HG02943 (cell line): ENCODE measurements around the gene CCDC93.

Source experiments
- ATAC-seq: cut with Tn5 transposase; IDR thresholded peaks from one replicate; pipeline ENCODE4 v1.9.1; 2021; ENCODE audit warnings: mild to moderate bottlenecking, low read depth, moderate library complexity; ENCODE audit not compliant: unreplicated experiment

The CCDC93 gene

DNA sequence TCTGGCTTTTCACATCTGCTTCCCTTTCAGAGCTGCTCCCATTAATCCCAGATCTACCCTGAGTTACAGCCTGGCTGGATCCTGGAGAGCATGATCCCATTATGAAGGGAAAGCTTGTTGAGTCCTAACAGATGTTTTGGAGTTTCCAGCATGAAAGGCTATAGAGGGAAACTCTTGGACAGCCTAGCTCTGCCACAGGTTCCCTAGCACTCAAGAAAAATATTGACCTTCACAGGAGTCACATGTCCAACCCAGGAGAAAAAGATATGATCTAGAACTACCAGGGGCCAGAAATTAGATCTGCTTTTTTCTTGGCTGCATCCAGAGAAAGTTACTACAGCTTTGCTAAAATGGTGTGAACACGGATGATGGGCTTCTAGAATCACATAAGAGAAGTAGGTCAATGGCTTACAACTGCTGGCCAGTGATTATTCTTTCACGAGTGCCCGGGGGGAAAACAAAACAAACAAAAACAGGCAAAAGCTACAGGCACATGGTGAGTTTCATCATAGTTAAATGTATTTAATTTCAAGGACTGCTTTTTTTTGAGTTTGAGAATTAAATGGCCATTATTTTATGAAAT is 15.9 kb downstream of the CCDC93 start:
- ATAC-seq = no peak

DNA sequence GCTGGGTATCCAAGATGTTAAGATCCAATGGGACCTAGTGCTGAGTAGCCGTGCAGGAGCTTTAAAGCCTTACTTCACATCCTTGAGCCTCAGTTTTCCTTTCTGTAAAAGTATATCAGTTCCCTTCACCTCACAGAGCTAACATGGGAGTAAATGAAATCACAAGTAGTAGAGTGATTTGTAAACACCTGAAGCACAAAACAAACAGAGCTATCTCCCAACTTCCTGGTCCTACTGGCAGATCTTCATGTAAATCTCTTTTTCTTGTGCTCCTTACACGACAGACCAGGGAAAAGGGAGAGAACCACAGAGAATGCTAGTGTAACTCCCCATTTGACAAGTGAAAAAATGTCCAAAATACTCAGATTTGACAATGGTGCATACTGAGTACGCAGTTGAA is 17.3 kb downstream of the CCDC93 start:
- no peak for ATAC-seq

DNA sequence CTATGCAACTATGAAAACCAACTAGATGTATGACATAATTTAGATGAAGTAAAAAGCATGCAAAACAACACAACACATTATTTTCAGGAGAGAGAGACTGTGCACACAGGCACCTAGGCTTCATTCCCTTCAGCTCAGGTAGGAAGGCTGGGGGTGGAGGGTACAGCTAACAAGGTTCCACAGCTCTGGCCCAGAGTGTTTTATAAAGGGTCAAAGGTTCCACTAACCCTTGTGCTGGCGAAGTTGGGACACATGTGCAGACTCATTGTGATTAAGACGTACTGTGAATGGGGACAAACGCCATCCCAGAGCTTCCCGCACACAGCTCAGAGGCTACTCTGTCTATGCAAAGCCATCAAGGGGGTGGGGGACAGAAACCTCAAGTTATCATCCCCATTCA is 19.1 kb downstream of the CCDC93 start:
- no peak for ATAC-seq

DNA sequence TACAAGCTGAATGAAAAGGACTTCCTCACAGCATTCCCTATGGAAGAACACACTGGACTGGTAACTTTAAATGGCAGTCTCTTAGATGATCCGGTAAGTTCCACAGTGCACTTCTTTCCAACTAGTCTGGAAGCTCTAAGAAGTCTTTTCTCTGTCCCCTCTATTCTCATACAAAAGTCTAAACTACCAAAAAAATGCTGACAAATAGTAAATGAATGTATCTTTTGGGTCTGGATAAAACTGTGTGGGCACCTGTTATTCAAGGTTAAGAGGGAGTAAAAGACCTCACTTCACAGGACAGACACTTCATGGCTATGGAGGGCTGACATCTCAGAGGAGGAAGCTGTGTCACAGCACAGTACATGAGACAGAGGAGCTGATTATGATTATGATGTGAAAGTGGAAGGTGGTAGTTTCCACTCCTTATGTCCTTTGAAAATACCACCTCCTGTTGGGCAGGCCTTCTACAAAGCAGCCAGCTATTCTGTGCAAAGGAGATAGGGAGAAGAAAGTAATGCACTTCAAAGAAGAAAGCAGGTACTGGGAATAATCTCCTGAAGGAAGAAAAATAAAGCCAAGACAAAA is 23.9 kb downstream of the CCDC93 start:
- no peak for ATAC-seq

DNA sequence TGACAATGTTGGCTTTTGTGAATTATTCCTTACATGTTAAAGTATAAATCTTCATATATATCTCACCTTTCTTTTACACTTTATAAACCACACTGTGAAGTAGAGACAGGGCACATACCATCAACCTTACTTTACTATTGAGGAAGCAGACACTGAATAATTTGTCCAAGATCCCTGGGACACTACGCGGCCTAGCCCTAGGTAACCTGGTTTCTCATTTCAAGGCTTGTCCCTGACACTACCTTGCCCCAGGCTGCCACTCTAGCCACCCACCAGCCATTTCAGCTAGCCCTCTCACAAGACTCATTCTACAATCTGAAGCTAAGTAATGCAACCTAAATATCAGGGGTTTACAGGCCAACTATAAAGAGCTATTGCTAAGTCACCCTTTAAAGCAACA is 26.7 kb downstream of the CCDC93 start:
- ATAC-seq = no peak

DNA sequence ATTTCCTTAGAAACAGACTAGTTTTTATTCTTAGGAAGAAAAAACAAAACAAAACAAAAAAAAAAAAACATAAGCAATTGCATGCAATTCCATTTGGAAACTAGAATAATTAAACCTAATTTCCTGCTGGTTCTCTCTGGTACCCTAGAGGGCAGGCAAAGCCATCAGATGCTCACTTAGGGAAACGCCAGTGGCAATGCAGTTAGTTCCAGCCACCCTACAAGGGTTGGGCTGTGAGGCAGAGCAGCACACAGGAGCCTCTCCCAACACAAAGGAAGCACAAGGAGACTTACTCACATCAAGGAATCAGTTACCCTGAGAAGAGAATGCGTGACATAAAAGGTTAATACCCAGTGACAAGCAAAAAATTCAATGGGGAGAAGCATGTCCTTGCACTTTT is 28.8 kb downstream of the CCDC93 start:
- ATAC-seq = no peak

DNA sequence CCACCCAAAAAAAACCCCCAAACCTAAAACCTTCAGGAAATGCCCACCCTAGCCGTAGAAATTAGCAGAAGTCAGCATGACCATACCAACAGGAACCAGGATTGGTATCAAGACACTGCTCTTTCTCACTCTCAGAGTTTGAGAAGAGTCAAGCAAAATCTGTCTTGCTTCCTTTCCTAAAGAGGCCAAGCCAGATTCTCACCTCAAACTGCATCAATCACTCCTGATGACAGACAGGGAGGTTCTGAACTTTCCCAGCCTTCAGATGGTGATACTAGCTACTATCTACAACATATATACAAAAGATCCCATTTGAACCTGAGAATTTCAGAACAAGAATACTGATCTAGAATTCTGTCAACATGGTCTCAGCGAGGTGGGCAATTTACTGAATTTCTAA is 29.7 kb downstream of the CCDC93 start:
- no peak for ATAC-seq

DNA sequence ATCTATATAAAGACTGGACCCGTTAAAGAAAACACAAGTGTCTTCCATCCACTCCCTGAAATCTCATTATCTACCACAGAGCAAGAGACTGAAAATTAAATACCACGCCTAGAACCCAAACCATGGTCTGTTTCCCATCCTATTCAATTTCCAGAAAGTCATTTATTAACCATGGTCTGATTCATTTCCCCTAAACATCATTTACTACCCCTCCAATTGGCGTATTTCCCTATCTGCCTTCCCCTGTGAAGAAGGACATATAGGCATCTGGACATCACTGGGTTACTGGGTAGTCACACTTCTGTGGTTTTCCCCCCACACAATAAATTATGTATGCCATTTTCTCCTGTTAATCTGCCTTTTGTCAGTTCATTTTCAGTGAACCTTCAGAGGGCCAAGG is 30.8 kb downstream of the CCDC93 start:
- no peak for ATAC-seq

DNA sequence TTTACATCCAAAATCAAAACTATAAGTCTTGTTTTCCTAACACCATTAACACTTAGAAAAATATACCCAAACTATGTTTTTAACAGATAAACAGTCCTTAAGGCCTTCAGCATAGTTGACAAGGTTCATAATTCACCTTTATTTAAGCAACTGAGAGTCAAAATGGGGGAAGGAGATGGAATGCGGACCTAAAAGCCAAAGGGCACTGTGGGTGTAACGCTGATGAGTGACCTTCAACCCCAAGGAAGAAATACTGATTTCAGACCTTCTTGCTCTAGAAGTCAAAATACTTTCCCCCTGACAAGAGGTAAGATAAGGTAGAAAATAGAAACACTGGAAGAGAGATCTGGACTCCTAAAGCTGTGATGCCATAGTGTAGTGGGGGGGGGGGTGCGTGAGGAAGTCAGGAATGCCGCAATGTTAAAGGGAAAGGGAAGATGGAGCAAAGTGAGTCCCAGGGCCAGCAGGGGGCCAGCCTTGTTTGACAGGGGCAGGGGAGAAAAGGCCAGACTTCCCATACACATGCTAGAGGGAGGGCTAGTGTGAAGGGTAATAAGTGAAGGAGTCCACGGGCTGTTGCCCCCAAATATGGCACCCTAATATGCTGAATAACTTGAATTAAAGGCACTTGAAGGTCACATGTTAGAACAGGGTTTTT is 31.4 kb downstream of the CCDC93 start:
- no peak for ATAC-seq

DNA sequence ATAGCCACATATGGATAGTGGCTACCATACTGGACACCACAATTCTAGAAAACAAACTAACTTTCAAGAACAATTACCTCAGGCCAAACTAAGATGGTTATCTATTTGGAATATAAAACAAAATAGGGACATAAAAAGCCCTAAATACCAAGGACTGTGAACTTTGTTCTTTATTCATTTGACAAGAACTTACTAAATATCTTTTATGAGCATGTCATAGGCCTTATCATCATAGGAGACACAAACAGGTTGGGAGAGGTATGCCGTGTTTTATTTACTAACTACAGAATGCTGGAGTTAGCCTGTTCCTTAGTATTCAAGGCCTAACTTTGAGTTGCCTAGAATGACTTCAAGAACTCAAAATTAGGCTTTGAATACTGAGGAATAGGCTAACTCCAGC is 32.1 kb downstream of the CCDC93 start:
- ATAC-seq = no peak

DNA sequence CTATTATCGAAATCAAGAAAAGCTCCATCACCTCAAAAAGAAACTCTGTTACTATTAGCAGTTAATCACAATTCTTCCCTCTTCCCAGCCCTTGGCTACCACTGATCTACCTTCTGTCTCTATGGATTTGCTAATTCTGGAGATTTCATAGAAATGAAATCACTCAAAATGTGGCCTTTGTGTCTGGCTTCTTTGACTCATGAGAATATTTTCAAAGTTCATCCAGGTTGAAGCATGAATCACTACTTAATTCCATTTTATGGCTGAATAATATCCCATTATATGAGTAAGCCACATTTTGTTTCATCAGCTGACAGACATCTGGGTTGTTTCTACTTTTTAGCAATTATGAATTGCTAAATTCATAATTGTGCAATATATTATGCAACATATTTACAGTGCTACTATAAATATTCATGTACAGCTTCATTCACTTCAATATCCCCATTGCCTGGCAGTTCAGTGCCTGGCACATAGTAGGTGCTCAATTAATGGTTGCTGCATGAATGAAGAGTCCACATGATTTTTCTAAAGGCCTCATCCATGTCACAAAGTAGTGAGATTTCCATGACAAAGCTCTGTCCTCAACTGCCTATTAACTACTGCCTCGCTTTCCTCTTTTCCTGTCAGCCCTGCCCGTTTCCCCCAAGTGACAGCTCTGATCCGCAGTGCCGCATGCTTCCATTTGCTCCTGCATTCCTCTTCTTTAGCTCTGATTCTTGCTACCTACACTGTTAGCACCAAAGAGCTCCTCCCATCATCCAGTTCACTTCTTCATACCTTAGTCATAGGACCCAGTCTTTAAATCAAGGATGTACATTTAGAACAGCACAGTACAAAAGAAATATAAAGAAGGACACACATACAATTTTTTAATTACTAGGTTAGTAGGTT is 32.8 kb downstream of the CCDC93 start:
- ATAC-seq = no peak

DNA sequence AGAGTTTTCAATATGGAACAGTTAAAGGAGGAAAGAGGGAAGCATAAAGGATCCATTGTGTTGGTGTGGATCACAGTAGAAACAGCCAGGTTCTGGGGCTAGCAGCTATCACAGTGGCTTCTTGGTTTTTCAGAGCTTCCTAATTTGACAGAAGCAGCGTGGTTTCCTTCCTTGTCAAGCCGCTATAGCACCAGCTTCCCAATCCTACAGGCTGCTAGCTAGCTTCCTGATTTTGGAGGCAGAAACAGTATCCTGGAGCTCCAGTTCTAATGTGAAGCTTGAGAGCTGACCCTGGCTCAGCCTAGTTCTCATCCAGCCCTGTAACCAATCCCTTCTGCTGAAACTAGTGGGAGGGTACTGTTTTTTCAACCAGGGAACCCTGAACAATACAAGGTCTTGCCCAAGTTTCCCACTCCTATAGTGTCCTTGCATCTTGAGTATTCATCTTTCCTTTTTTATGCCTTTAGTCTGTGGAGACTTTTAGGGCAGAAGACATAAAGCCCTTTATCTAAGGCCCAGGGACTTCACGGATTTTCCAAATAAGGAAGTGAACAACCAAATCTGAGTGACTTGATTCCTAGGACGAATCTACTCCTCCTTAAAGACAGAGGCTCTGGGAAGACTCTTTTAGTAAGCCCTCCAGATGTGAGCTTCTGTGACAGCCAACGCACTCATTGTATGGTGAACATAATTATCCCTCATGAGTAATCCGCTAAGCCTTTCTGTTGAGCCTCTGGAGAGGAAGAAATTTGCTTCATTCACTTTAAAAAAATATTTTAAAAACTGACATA is 33.8 kb downstream of the CCDC93 start:
- ATAC-seq = no peak

DNA sequence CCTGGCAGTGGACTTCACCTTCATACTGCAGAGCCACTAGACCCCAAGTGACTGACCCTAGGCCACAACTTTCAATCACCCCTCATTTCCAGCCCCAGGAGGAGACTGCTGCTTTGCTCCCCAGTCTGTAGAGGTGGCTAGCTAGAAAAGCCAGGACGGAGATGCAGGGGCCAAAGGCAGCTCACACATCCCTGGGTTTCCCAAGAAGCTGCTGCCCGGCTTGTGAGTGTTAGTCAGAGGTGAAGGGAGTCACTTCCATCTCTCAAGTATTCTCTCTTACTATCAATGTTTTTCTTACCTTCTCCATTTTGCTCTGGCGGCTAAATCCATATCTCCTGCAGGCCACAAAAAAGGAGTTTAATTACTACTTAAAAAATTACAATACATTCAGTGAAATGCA is 36.2 kb downstream of the CCDC93 start:
- ATAC-seq = no peak

DNA sequence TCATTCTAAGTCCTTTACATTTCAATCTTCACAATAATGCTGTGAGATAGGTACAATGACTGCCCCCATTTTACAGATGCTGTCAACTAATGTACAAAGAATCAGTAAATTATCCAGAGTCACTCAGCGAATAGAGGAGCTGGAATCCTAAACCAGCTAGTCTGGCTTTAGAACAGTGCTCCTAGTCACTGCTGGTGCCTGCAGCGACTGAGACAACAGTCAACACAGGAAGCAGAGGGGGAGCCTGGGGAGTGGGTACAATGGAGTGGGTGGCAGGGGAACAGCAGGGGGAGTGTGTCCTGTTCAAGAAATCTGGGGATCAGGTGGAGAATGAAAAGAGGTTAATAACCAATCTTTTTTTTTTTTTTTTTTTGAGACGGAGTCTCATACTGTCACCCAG is 37.3 kb downstream of the CCDC93 start:
- no peak for ATAC-seq

DNA sequence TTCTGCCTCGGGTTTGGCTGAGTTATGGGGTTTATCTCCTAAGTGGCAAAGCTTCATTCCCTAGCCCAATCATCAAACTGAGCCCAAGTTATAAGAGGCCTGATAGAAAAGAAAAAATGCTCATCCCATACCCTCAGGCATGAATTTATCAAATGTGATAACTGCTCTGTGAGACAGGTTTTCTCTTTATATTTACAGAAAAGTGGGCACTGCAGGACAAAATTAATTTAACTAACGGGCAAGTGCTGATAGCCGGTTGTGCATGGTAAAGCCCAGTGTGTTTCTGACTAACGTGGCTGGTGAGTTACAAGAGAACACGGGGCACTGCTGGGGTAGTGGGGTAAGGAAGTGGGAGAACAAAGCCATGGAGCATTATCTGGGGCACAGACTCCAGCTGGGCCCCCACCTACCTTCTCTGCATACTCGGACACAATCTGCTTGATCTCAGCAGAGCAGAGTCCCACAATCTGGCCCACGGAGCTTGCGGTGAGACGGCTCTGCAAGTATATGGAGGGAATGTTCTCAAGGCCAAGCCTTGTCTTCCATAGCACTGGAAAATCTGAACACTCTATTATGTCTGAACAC is 40.3 kb downstream of the CCDC93 start:
- ATAC-seq = no peak

DNA sequence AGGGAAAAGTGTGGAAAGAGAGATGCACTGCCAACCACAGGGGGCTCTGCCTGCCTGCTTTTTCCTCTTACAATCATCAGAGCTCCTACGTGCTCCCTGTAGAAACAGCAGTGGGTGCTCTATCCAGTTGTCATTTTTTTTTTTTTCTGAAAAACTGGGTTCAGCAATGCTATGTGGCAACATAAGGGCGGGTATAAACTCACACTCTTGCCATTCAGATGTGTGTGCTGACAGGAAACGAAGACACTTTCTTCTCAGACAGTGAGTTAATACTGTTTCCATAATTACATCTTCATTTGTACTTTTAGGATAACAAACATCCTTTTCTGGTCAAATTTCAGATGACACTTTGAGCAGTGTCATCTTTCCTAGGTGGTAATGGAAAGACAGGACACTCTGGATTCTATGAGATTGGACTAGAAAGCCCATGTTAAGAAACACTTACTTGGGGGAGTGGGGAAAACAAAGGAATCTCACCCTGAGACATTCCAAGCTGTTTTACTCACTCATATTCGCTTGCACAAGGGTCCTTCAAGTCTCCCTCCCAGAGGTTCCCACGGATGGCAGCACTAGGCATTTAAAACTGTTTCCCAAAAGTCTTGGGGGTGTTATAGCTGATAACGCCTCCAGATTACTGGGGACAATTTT is 41.3 kb downstream of the CCDC93 start:
- no peak for ATAC-seq

DNA sequence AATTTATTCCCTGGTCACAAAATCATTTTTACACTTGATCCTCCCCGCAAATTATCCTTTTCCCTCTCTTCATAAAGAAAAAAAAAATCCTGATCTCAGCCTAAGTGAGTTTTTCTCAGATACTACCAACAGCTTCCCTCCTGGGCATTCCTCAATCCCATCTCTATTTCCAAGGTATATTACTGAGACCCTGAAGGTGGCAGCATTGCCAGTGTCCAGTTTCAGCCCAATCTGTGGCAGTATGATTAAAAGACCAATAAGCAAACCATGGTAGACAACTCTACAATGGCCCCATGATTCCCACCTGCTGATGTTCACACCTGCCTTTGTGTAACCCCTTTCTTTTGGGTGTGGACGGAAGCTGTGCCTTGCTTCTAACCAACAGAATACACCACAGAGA is 45.1 kb downstream of the CCDC93 start:
- ATAC-seq = no peak

DNA sequence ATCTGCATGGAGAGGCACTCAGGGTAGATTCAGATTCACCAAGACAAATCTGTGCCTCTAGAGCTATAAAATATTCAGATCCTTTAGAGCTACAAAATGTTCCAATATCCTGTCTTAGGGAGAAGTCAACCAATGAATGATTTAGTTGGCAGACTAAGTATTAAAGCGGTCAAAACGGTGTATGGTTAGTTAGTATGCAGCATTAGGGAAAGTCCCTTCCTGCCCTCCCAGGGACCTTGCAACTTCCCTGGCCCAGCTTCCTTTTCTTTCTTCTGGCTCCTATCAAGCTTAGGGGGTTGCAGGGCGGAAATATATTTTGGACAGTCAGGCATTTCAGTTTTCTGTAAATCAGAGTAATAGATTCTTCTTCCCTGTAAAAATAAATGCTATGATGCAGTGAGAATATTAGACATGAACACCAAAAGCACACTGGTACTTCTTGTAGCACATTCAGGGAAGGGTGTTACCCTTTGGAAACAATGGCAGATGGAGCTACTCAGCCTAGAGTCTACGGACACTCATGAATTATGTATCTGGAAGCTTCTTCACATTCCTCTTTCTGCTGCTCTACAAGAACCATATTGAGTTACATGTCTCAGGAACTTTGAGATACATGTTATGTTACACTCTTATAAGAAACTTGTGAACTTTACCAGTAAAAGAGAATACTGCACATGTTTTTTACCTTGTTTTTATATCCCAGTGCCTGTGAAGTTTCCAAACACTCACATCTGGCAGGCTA is 45.7 kb downstream of the CCDC93 start:
- ATAC-seq = no peak

DNA sequence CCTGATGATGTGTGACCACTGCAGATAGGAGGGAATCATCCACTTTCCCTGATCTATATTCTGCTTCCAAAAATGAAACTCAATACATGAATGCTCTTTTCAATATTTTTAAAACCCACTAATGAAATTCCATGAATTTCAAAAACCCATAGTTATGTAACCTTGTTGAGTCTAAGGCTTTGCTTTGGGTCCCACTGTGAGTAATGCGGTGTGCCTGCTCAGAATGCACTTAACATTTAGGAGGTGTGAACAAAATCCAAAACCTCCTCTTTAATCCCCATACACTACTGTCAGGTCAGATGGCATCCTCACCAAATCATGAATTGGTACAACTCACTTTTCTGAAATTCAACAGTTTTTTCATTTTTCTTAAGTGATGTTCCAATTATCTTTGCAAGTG is 50.4 kb downstream of the CCDC93 start:
- ATAC-seq = no peak
